HEK293T (cell line): ENCODE measurements around the gene VTN.

ENCODE experiments used
- CTCF ChIA-PET: fragments of 350-600 bp; formaldehyde crosslinking; extraction: SDS; loops from one replicate; lab custom pipeline; 2021; ENCODE audit warnings: antibody characterized with exemption, inconsistent platforms; lab: Yijun Ruan, JAX
- POLR2A ChIA-PET: fragments of 350-600 bp; formaldehyde crosslinking; extraction: SDS; loops from one replicate; lab custom pipeline; 2020; ENCODE audit warnings: antibody characterized with exemption, inconsistent platforms; lab: Yijun Ruan, JAX
- DNase-seq: peaks from one replicate; pipeline ENCODE4 v3.0.0; 2012; ENCODE audit warnings: mixed read lengths; ENCODE audit errors: extremely low spot score
- ARNT ChIP-seq: fragments of 450-650 bp; IDR thresholded peaks from 2 replicates; pipeline ENCODE4 v1.6.1; 2017; ENCODE audit warnings: mild to moderate bottlenecking
- BHLHE40 ChIP-seq: fragments of 450-650 bp; IDR thresholded peaks from 2 replicates; pipeline ENCODE4 v1.6.1; 2016; ENCODE audit warnings: mild to moderate bottlenecking, moderate library complexity, borderline replicate concordance
- CTBP1 ChIP-seq: fragments of 450-650 bp; IDR thresholded peaks from 2 replicates; pipeline ENCODE4 v1.6.1; 2016; ENCODE audit warnings: borderline replicate concordance
- ELF4 ChIP-seq: fragments of 450-650 bp; IDR thresholded peaks from 2 replicates; pipeline ENCODE4 v1.6.1; 2017; ENCODE audit warnings: antibody characterized with exemption
- FOXA1 ChIP-seq: fragments of 450-650 bp; IDR thresholded peaks from 2 replicates; pipeline ENCODE4 v1.6.1; 2016; ENCODE audit warnings: mild to moderate bottlenecking
- FOXK2 ChIP-seq: fragments of 450-650 bp; IDR thresholded peaks from 2 replicates; pipeline ENCODE4 v1.6.1; 2016; ENCODE audit warnings: mild to moderate bottlenecking
- FOXM1 ChIP-seq: fragments of 450-650 bp; IDR thresholded peaks from 2 replicates; pipeline ENCODE4 v1.6.1; 2017; ENCODE audit warnings: mild to moderate bottlenecking, borderline replicate concordance
- HDGF ChIP-seq: fragments of 450-650 bp; IDR thresholded peaks from 2 replicates; pipeline ENCODE4 v1.6.1; 2017; ENCODE audit warnings: antibody characterized with exemption, borderline replicate concordance
- L3MBTL2 ChIP-seq: fragments of 450-650 bp; conservative IDR thresholded peaks from 2 replicates; pipeline ENCODE4 v1.6.1; 2016; ENCODE audit warnings: mild to moderate bottlenecking
- LEF1 ChIP-seq: fragments of 450-650 bp; IDR thresholded peaks from 2 replicates; pipeline ENCODE4 v1.6.1; 2017; ENCODE audit warnings: mild to moderate bottlenecking, borderline replicate concordance
- NFRKB ChIP-seq: fragments of 450-650 bp; IDR thresholded peaks from 2 replicates; pipeline ENCODE4 v1.6.1; 2016; ENCODE audit warnings: mild to moderate bottlenecking, moderate library complexity
- PKNOX1 ChIP-seq: fragments of 450-650 bp; IDR thresholded peaks from 2 replicates; pipeline ENCODE4 v1.6.1; 2016
- SP1 ChIP-seq: fragments of 450-650 bp; IDR thresholded peaks from 2 replicates; pipeline ENCODE4 v1.6.1; 2017
- SUZ12 ChIP-seq: fragments of 450-650 bp; IDR thresholded peaks from 2 replicates; pipeline ENCODE4 v1.6.1; 2016; ENCODE audit warnings: mild to moderate bottlenecking
- TARDBP ChIP-seq: fragments of 450-650 bp; IDR thresholded peaks from 2 replicates; pipeline ENCODE4 v1.6.1; 2016
- ZNF384 ChIP-seq: fragments of 450-650 bp; IDR thresholded peaks from 2 replicates; pipeline ENCODE4 v1.6.1; 2016

The VTN gene

DNA sequence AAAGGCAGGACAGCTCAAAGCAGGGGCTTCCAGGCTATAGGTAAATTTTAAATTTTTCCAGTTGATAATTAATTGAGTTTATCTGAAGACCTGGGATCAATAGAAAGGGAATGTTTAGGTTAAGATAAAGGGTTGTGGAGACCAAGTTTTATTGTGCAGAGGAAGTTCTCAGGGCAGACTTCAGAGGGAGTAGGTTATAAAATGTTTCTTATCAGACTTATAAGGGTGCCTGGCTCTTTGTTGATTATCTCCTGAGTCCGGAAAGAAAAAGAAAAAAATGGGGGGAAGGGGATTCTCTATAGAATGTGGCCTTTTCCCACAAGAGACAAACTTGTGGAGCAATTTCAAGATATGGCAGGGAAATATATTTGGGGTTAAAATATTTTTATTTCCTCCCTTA is 20.0 kb upstream of the VTN start:
- DNase-seq: no peak
- CTCF ChIA-PET: no interaction called here
- TF ChIP-seq HDGF: no peak
- no peak for TF ChIP-seq CTBP1
- TF ChIP-seq PKNOX1: no peak
- TF ChIP-seq TARDBP: no peak
- TF ChIP-seq FOXK2: no peak
- TF ChIP-seq ZNF384: no peak
- no peak for TF ChIP-seq NFRKB
- no peak for TF ChIP-seq FOXA1
- no peak for TF ChIP-seq SUZ12
- no peak for TF ChIP-seq SP1
- no peak for TF ChIP-seq ARNT
- no peak for TF ChIP-seq LEF1
- no peak for TF ChIP-seq L3MBTL2
- TF ChIP-seq BHLHE40: no peak
- TF ChIP-seq FOXM1: no peak
- no peak for TF ChIP-seq ELF4
- POLR2A ChIA-PET: no interaction called here

DNA sequence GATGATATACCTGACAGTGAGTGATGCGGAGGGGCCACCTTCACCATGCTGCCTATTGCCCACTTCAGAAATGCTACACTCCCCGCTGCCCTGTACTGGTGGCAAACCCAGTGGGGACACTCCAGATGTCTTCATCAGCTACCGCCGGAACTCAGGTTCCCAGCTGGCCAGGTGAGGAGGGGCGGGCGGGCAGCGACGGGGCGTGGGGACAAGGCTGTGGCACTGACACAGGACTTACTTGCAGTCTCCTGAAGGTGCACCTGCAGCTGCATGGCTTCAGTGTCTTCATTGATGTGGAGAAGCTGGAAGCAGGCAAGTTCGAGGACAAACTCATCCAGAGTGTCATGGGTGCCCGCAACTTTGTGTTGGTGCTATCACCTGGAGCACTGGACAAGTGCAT is 18.0 kb upstream of the VTN start:
- TF ChIP-seq ZNF384: no peak
- no peak for TF ChIP-seq NFRKB
- no peak for TF ChIP-seq CTBP1
- POLR2A ChIA-PET: no interaction called here
- CTCF ChIA-PET: no interaction called here
- DNase-seq: no peak

DNA sequence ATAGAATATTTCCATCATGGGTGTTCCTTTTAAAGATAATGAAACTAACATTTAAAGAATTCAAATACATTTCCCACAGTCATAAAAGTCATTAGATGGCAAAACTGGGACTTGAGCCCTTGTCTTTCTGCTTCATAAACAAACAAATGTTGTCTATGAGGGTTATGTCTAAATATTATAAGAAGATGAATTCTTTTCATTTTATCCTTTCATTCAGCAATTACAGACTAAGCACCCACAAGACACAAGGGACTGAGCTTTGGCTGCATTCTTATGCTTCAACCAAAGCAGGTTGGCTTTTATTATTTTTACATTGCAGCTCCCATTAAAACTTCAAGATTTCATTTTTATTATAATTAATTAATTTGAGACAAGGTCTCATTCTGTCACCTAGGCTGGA is 16.3 kb upstream of the VTN start:
- CTCF ChIA-PET: interaction anchor here (0.6 kb wide), 1 partner anchor 56 kb away, joined by 3 read pairs; no protein-coding TSS in a partner anchor
- DNase-seq: no peak
- POLR2A ChIA-PET: interaction anchor here (1.0 to 1.4 kb wide), 2 partner anchors 20 to 51 kb away, joined by 3 to 4 read pairs; partner anchors contain the start of genes IFT20, SLC46A1 and TNFAIP1
- TF ChIP-seq ELF4: no peak
- TF ChIP-seq ARNT: no peak
- no peak for TF ChIP-seq SUZ12
- no peak for TF ChIP-seq FOXK2
- no peak for TF ChIP-seq NFRKB
- TF ChIP-seq SP1: no peak
- no peak for TF ChIP-seq FOXA1
- no peak for TF ChIP-seq TARDBP

- DNase-seq: no peak
- POLR2A ChIA-PET: interaction anchor here (0.9 kb wide), 1 partner anchor 11 kb away, joined by 3 read pairs; no protein-coding TSS in a partner anchor
- TF ChIP-seq PKNOX1 (no peak), SP1 (no peak), FOXM1 (no peak), SUZ12 (no peak), L3MBTL2 (no peak), ELF4 (no peak), BHLHE40 (no peak), LEF1 (no peak), ARNT (no peak), HDGF (no peak), ZNF384 (no peak), TARDBP (no peak)
- CTCF ChIA-PET: no interaction called here
These were observed 15.3 kb upstream of the VTN start for GRCh38 chr17:28385406-28385805.

GRCh38 chr17:28385037-28385400 is 14.9 kb upstream of the VTN start:
- TF ChIP-seq ELF4 (no peak), ARNT (no peak), NFRKB (no peak), CTBP1 (no peak)
- no peak for DNase-seq
- POLR2A ChIA-PET: interaction anchor here (0.9 kb wide), 1 partner anchor 11 kb away, joined by 3 read pairs; no protein-coding TSS in a partner anchor
- CTCF ChIA-PET: interaction anchor here (0.6 kb wide), 1 partner anchor 60 kb away, joined by 3 read pairs; no protein-coding TSS in a partner anchor

- POLR2A ChIA-PET: no interaction called here
- no peak for DNase-seq
- CTCF ChIA-PET: interaction anchor here (0.6 kb wide), 1 partner anchor 60 kb away, joined by 3 read pairs; no protein-coding TSS in a partner anchor
- TF ChIP-seq SP1 (no peak), TARDBP (no peak), ARNT (no peak), SUZ12 (no peak), PKNOX1 (no peak), ZNF384 (no peak), FOXK2 (no peak), LEF1 (no peak), CTBP1 (no peak)
These were observed 14.4 kb upstream of the VTN start for GRCh38 chr17:28384281-28385036.
